ENCODE results near the gene SPTB. TPM values are rescaled to one million over a fixed set of nuclear protein-coding genes. Genes with fewer than 3 reads are reported as not detected.

Gene SPTB
- total RNA-seq, 4 donors from 2014 or later = 123 to 554 (median 266) TPM

DNA sequence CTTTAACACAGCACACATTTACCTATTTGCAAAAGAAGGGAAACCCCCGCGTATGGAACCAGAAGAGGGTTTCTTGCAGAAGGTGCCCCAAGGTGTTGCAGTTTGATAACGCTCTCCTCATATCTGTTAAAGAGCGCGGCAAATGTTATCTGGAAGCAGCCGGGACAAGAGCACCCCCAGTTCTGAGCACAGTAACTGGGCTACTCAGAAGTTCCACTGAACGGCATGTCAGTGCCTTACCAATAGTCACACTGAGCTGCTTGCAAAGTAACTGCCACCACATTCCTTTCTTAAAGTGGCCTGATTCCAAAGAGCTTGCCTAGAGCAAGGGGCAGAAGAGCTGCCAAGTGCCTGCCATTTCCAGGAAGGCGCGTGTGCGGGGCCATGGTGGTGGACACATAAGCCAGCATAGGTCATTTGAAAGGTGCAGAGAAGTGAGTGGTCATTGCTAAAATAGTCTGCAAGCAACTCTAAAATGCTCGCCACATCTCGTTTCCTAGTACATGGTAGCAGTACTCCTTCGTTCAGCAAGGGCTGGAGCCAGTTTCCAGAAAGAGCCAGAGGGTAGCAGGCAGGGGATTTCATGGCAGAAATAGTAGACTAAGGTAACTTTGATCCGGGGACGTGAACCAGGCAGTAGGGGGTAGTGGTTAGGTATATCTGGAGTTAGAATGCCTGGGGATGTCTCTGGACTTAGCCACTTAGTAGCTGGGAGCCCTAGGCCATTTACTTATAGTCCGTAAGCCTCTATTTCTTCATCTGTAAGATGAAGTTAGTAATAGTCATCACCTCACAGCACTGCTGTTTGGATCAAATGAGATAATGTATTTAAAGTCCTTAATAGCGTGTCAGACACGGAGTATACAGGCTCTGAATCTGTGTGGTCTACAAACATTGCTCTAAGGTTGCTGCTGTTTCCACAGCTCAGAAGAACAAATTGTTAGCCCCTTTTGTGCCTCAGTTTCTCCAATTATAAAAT is 37.6 kb downstream of the SPTB start:
- intact Hi-C loops (cut with DNase I; ENCODE audit: low total_unique reads) (loop anchor here (1.0 kb wide), 2 partner anchors 17 to 37 kb away; partner anchors contain the start of gene SPTB), in situ Hi-C loops (cut with MboI; ENCODE audit: low sequenced_read_pairs in 4 of 4) (loop anchor here in 1 of 4 donors (5.0 kb wide), 1 partner anchor 35 kb away; the partner anchor contains the start of gene SPTB)
- Histone ChIP-seq H3K9me3 (no peaks in the 10 kb centered on the region), H3K4me1 (peaks cover 83 to 92% of the 10 kb centered on the region in 2 donors), H3K4me3 (peak overlapping the region in 3 of 4 donors; percentile 15 to 38 (median 30)), H3K27ac (peak overlapping the region; percentile 87 to 99 (median 95)), H3K27me3 (no peaks in the 10 kb centered on the region), H3K36me3 (no peaks in the 10 kb centered on the region)
- ATAC-seq = peak; percentile 76 to 81
- DNase-seq = peak; percentile 87 to 95
- peak; percentile 63 to 74 for TF ChIP-seq POLR2A (IDR thresholded peaks at IDR 0.05)
- TF ChIP-seq, protein P1, sequence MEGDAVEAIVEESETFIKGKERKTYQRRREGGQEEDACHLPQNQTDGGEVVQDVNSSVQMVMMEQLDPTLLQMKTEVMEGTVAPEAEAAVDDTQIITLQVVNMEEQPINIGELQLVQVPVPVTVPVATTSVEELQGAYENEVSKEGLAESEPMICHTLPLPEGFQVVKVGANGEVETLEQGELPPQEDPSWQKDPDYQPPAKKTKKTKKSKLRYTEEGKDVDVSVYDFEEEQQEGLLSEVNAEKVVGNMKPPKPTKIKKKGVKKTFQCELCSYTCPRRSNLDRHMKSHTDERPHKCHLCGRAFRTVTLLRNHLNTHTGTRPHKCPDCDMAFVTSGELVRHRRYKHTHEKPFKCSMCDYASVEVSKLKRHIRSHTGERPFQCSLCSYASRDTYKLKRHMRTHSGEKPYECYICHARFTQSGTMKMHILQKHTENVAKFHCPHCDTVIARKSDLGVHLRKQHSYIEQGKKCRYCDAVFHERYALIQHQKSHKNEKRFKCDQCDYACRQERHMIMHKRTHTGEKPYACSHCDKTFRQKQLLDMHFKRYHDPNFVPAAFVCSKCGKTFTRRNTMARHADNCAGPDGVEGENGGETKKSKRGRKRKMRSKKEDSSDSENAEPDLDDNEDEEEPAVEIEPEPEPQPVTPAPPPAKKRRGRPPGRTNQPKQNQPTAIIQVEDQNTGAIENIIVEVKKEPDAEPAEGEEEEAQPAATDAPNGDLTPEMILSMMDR (IDR thresholded peaks at IDR 0.05 in 4 of 5, conservative IDR thresholded peaks at IDR 0.05 in 1 of 5) = peak in 4 of 5 experiments; percentile 26 to 38 (median 34)

DNA sequence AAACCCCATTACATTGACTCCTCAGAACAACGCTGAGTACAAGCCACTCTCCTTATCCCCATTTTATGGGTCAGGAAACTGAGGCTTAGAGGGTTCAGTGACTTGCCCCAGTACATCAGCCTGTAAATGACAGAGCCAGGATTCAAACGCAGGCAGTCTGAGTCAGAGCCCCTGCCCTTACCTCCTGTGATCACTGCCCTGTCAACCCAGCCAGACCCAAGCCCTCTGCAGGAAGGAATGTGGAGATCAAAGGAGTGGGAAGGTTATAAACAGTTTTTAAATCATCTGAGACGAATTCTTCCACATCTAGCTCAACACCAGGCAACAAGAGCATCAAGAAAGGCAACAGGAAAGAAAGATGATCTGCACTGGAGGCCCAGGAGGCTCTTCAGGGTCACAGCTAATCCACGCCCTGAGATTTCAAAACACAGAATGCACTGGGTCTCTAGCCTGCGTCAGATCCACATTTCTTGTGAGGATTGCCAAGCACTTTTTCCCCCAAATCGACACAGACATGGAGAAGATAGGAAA is 38.5 kb downstream of the SPTB start:
- H3K27ac ChIP-seq = peak overlapping the region; percentile 87 to 99 (median 95)
- TF ChIP-seq POLR2A (IDR thresholded peaks at IDR 0.05) = no peak
- TF ChIP-seq, protein P1 (IDR thresholded peaks at IDR 0.05 in 4 of 5, conservative IDR thresholded peaks at IDR 0.05 in 1 of 5) = peak; percentile 64 to 90 (median 87)
- H3K27me3 ChIP-seq = no peaks in the 10 kb centered on the region
- peak overlapping the region in 3 of 4 donors; percentile 15 to 38 (median 30) for H3K4me3 ChIP-seq
- no peaks in the 10 kb centered on the region for H3K9me3 ChIP-seq
- peaks cover 83 to 92% of the 10 kb centered on the region in 2 donors for H3K4me1 ChIP-seq
- DNase-seq (peak; percentile 82 to 90), ATAC-seq (peak; percentile 67 to 68)
- no peaks in the 10 kb centered on the region for H3K36me3 ChIP-seq
- intact Hi-C loops (cut with DNase I; ENCODE audit: low total_unique reads) = loop anchor here (1.0 kb wide), 1 partner anchor 16 kb away; no protein-coding TSS in a partner anchor
- in situ Hi-C loops (cut with MboI; ENCODE audit: low sequenced_read_pairs in 4 of 4) = loop anchor here in 1 of 4 donors (5.0 kb wide), 1 partner anchor 36 kb away; the partner anchor contains the start of gene SPTB

DNA sequence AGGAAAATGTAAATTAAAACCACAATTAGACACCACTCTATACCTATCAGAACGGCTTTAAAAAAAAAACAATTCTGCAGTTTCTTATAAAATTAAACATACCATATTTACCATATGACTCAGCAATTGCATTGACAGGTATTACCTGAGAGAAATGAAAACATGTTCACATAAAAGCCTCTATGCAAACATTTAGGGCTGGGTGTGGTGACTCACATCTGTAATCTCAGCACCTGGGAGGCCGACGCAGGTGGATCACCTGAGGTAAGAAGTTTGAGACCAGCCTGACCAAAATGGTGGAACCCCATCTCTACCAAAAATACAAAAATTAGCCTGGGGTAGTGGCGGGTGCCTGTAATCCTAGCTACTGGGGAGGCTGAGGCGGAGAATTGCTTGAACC is 41.1 kb downstream of the SPTB start:
- Histone ChIP-seq H3K4me3 (no peak overlapping the region), H3K36me3 (no peaks in the 10 kb centered on the region), H3K27ac (peak overlapping the region; percentile 87 to 99 (median 95)), H3K4me1 (peaks cover 83 to 90% of the 10 kb centered on the region in 2 donors), H3K27me3 (no peaks in the 10 kb centered on the region), H3K9me3 (no peaks in the 10 kb centered on the region)
- DNase-seq = no peak
- ATAC-seq = no peak
- intact Hi-C loops (cut with DNase I; ENCODE audit: low total_unique reads) (no loop called here), in situ Hi-C loops (cut with MboI; ENCODE audit: low sequenced_read_pairs in 4 of 4) (no loop called here)
- TF ChIP-seq, protein P1 (IDR thresholded peaks at IDR 0.05 in 4 of 5, conservative IDR thresholded peaks at IDR 0.05 in 1 of 5) = no peak
- TF ChIP-seq POLR2A (IDR thresholded peaks at IDR 0.05) = no peak

- H3K27ac ChIP-seq = peak overlapping the region; percentile 93 to 98 (median 96)
- DNase-seq = no peak
- H3K36me3 ChIP-seq = no peaks in the 10 kb centered on the region
- no peak for TF ChIP-seq POLR2A (IDR thresholded peaks at IDR 0.05)
- TF ChIP-seq, protein P1 (IDR thresholded peaks at IDR 0.05 in 4 of 5, conservative IDR thresholded peaks at IDR 0.05 in 1 of 5) = no peak
- H3K4me3 ChIP-seq = no peak overlapping the region
- peaks cover 82 to 96% of the 10 kb centered on the region in 2 donors for H3K4me1 ChIP-seq
- intact Hi-C loops (cut with DNase I; ENCODE audit: low total_unique reads) = no loop called here
- H3K9me3 ChIP-seq = no peaks in the 10 kb centered on the region
- in situ Hi-C loops (cut with MboI; ENCODE audit: low sequenced_read_pairs in 4 of 4) = no loop called here
- no peak for ATAC-seq
- H3K27me3 ChIP-seq = no peaks in the 10 kb centered on the region
Observed at GRCh38 chr14:64835431-64835830, 44.3 kb downstream of the SPTB start.
